GM18951 (cell line): Measurements from ENCODE around the gene SERPINA6.

Experiments used
- POLR2A ChIP-seq: IDR thresholded peaks from 4 replicates; pipeline ENCODE4 v1.6.1; 2011; ENCODE audit warnings: mild to moderate bottlenecking; ENCODE audit not compliant: insufficient read length, insufficient read depth; ENCODE audit errors: extremely low read depth
- in situ Hi-C: fragments of 300-500 bp; cut with MboI; formaldehyde crosslinking; loops from one replicate; pipeline ENCODE4 v1.12.0; 2022; ENCODE audit warnings: low sequenced_read_pairs, mixed read lengths, inconsistent platforms; ENCODE audit not compliant: unreplicated experiment

SERPINA6 gene

DNA sequence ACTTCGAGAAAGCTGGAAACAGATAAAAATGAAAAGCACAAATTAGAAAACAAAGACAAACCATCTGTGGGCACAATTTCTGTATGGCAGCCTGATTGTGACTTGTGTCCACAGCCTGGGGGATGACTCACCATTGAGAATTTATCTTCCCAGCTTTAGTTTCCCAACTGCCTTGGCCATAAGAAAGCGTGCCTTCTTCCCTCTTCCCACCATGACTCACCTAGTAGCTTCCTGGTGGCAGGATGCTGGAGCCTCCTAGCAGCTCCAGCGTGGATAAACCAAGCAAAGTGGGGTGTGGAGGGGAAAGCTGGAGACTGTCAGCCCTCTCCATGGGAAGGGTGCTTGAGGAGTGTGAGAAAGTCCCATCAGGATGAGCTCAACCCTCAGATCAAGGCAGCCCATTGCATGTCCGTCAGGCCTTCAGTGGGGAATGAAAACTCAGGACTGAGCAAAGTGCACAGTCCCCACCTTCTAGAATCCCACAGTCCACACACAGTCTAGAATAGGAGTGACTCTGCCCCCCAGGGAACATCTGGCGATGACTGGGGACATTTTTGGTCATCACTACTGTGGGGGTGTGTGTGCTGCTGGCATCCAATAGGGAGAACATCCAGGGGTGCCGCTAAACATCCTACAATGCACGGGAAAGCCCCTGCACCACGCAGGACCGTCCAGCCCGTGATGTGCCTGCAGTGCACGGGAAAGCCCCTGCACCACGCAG lies 22.4 kb upstream of the SERPINA6 start:
- TF ChIP-seq POLR2A, result no peak
- in situ Hi-C loops, result no loop called here

DNA sequence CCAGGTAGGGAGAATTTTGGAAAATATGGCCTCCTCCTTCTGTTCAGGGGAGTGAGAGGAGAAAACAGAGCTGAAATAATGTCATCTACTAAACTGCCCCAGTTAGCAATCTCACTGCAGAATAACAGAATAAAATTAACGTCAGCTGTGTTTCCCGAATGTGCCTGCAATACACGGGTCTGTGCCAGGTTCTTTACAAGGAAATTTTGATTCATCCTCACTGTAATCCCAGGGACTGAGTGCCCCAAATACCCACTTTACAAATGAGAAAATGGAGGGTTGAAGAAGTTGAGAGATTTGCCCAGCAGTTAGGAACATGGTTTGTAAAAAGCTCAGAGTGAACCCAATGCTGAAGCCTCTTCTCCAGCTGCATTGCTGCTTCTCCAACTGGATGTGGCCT lies 21.3 kb upstream of the SERPINA6 start:
- in situ Hi-C loops, result no loop called here

DNA sequence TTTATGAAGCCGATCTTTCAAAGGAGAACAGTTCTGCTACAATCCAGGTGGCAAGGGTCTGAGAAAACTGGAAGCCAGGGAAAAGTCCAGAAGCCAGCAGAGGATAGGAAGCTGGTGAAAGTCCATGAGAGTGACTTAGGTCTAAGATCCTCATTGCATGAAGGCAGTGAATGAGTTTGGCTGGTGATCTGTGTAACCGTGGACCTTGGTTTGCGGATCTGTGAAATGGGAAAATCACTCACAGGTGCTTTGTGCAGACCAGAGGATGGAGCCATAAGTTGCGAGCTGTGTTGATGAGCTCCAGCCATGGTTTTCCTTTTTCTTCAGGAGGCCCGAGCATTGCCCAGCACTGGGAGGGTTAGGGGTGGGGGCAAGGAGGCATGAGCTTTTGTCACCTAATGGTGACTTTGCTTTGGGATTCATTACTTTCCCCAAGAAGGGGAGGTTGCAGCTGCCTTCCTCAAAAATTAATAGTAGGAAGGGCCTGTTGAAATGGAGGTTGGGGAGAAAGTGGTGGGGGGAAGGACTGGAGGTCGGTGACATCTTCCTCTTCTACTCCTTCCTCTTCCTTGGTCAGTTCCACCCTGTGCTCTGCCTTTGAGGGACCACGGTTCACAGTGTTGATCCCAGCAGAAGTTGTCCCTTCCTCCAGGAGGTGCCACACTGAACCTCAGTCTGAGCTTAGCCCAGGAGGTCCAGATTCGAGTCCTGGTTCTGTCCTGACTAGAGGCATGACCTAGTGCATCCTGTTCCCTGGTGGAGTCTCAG lies 20.3 kb upstream of the SERPINA6 start:
- in situ Hi-C loops, result no loop called here

More for the DNA sequence above, 21.3 kb upstream of the SERPINA6 start:
- TF ChIP-seq POLR2A, result no peak

DNA sequence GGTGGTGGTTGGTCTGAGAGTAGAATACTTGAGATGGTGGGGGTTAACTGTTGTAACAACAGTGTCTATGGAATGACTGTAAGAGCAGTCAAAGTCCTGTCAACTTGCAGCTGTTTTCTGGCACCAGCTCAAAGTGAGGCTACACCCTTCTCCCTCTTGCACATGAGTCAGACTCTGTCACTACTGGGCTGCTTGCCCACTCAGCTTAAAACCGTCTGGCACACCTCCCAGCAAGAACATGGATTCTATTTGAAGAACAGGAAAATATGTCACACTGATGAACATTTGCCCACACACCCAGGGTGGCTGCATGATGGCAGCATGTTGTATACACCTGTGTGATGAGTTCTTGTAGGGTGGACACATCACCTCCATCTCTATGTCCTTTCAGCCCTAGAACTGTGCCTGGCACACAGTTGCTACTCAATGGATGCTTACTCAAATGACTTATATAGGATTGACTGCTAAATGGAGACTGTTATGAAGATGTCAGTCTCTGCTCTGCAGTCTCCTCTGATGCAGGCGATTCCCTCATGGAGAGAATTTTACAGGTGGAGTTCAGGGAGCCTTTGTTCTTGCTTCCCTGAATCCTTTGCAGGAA lies 19.3 kb upstream of the SERPINA6 start:
- in situ Hi-C loops, result no loop called here

More for the DNA sequence above, 20.3 kb upstream of the SERPINA6 start:
- no peak for TF ChIP-seq POLR2A

DNA sequence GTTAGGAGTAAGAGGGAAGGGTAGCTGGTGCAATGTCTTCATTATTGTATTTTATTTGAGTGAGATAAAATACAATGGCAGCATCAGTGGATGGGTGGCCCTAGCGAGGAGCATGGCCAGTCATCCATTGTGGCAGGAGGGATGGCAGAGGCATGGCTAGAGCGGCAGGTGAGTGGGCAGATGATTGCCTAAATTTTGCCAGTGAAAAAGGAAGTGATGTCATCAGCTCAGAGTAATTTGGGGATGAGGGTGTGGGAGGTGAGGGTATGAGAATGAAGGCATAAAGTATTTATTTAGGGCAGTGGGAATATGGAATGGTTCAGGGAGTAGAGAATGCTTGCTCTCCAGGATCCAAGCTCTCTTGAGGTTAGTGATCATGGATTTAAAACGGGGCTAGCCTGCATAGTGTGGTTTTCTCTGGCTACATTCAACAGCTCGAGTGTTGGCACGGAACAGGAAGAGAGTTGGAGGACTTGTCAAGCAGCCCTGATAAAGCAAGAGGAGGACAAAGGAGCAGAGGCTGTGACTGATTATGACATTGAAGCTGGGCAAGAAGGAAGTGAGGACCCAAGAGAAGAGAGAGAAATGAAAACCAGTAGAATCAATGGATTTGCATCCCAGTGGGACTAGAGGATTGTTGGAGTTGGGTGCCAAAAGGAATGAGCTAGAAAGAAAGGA lies 18.7 kb upstream of the SERPINA6 start:
- no peak for TF ChIP-seq POLR2A
- in situ Hi-C loops, result no loop called here

More for the DNA sequence above, 19.3 kb upstream of the SERPINA6 start:
- no peak for TF ChIP-seq POLR2A

DNA sequence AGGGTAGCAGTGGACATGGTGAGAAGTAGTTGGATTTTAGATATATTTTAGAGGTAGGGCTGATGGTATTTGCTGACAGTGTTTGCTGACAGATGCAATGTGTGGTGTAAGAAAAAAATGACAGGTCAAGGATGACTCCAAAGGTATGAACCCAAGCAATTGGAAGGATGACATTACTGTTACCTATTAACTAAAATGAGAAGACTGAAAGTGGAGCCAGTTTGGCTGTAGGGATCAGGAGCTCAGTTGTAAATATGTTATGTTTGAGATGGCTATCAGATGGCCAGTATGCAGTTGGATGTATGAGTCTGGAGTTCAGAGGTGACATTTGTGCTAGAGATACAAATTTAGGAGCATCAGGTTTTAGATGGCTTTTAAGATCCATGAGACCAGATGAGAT lies 17.4 kb upstream of the SERPINA6 start:
- no peak for TF ChIP-seq POLR2A
- in situ Hi-C loops, result no loop called here

DNA sequence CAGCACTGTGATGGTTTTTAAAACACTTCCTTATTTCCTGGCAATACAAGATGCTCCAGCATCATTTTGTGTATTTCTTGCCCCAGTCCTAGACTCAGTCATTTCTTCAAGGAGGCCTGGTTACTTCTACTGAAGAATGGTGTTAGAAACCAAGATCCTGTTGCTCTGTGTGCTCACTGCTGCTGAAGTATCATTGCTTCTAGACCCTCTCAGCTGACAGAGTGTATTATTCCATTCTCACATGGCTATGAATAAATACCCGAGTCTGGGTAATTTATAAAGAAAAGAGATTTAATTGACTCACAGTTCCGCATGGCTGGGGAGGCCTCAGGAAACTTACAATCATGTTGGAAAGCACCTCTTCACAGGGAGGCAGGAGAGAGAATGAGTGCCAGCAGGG lies 14.9 kb upstream of the SERPINA6 start:
- in situ Hi-C loops, result no loop called here

DNA sequence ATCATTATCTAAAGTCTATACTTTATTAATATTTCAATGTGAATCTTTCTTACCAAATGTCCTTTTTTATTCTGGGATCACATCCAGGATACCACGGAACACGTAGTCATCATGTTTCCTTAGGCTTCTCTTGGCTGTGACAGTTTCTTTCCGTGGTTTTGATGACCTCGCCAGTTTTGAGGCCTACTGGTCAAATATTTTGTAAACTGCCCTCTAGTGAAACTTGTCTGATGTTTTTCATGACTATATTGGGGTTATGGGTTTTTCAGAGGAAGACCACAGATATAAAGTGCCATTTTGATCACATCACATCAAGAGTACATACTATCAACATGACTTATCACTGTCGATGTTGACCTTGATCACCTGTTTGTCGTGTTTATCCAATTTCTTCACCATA lies 14.1 kb upstream of the SERPINA6 start:
- TF ChIP-seq POLR2A, result no peak
- in situ Hi-C loops, result no loop called here

More for the DNA sequence above, 14.9 kb upstream of the SERPINA6 start:
- TF ChIP-seq POLR2A, result no peak

DNA sequence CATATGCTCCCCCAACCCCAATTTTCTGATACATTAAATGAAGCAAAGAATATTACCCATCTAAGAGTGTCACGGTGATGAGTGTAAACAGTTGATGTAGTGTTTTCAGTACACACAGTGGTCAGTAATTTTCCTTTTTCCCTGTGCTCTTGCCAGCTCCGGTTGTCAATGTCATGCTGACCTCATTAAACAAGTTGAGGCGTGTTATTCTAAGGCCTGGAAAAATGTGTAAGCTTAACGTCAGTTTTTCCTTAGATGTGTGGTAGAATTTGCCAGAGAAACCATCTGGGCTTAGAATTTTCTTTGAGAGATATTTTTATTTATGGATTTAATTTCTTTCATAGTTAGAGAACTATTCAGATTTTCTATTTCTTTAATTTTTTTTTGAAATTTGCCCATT lies 11.7 kb upstream of the SERPINA6 start:
- in situ Hi-C loops, result no loop called here
- no peak for TF ChIP-seq POLR2A

DNA sequence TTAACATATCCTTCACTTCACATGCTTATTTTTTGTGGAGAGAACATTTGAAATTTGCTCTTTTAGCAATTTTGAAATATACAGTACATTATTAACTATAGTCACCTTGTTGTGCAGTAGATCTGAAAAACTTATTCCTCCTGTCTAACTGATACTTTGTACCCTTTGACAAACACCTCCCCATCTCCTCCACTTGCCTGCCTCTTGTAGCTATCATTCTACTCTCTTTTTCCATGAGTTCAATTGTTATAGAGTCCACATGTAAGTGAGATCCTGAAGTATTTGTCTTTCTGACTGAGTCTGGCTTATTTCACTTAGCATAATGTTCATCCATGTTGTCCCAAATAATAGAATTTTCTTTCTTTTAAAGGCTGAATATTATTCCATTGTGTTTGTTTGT lies 9.5 kb upstream of the SERPINA6 start:
- in situ Hi-C loops, result no loop called here
- no peak for TF ChIP-seq POLR2A

DNA sequence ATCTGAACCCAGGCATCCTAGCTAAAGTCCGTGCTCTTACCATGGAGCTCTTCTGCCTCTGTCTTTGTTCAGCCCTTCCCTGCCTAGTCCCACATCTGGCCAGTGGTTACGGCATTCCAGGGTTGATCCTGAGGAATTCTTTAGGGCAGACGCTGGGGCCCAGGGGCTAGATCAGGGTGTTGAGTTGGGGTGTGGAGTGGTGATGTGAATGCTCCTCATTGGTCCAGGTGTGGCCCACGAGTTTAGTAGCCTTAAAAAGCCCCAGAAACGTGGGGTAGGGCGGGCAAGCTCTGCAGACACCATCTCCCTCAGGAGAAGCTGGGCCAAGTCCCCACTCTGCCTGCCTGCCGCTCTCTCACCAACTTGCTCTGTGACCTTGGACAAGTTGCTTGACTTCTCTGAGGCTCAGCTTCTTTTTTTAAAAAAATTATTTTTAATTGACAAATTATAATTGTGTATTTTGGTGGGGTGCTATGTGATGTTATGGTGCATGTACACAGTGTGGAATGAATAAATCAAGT lies 9.0 kb upstream of the SERPINA6 start:
- in situ Hi-C loops, result no loop called here
- no peak for TF ChIP-seq POLR2A

DNA sequence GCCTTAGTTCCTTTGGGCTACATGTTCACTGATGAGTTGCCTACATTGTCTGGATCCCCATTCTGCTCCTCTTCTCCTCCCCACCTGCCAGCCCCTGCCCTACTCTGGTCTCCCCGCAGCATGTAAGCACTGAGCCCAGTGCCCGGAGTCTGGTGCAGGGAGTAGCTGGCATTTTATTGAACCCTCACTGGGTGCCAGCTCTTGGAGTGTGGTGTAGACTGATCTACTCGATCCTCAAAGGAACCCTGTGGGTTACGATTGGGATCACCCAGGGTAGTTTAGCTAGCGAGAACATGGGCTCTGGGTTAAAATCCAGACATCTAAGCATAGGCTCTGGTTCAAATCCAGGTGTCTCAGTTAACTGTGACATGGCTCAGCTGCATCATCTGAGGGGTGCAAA lies 8.3 kb upstream of the SERPINA6 start:
- TF ChIP-seq POLR2A, result no peak
- in situ Hi-C loops, result no loop called here

DNA sequence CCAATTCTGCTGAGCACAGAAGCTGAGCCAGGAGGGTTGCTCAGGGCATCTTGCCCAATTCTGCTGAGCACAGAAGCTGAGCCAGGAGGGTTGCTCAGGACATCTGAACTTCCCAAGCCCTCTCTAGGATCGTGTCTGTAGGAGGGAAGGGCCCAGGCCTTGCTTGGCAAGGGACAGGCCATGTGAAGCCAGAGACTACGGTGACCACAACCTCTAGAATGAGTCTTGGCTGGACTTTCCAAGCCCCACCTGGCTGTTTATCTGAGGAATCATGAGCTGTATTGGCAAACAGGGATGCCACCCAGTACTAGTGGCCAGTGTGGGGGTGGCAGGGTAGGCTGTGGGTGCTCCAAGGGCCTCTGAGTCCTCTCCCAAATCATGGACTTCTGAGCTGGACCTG lies 7.7 kb upstream of the SERPINA6 start:
- in situ Hi-C loops, result no loop called here
- no peak for TF ChIP-seq POLR2A

DNA sequence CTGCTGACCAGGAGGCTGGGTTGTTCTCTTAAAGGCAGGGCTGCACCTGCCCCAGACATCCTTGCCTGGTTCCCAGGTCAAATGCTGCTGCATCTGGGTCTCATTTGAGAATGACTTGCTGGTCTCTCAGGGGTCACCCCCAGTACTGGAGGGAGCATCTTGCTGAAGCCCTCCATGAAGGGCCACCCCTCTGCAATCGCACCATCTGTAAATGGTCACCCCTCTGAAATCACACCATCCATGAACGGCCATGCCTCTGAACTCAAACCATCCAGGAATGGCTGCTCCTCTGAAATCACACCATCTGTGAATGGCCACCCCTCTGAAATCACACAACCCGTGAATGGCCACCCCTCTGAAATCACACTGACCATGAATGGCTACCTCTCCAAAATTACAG lies 7.3 kb upstream of the SERPINA6 start:
- TF ChIP-seq POLR2A, result no peak
- in situ Hi-C loops, result no loop called here
